BLaER1 (cell line): ENCODE measurements around the gene INSYN1.

ENCODE experiments used
- H3K27ac ChIP-seq: shearing (Covaris generic); formaldehyde crosslinking; 2 replicates; pipeline ENCODE4 v1.8.1; 2022
- H3K27me3 ChIP-seq: shearing (Covaris generic); formaldehyde crosslinking; 2 replicates; pipeline ENCODE4 v1.8.1; 2022
- H3K36me3 ChIP-seq: shearing (Covaris generic); formaldehyde crosslinking; 2 replicates; pipeline ENCODE4 v1.8.1; 2022
- H3K4me1 ChIP-seq: shearing (Covaris generic); formaldehyde crosslinking; 2 replicates; pipeline ENCODE4 v1.8.1; 2022
- H3K4me2 ChIP-seq: shearing (Covaris generic); formaldehyde crosslinking; 2 replicates; pipeline ENCODE4 v1.8.1; 2022
- H3K4me3 ChIP-seq: shearing (Covaris generic); formaldehyde crosslinking; 2 replicates; pipeline ENCODE4 v1.8.1; 2022
- H3K9ac ChIP-seq: shearing (Covaris generic); formaldehyde crosslinking; 2 replicates; pipeline ENCODE4 v1.8.1; 2022
- H3K9me3 ChIP-seq: shearing (Covaris generic); formaldehyde crosslinking; 2 replicates; pipeline ENCODE4 v1.8.1; 2022
- H4K20me1 ChIP-seq: shearing (Covaris generic); formaldehyde crosslinking; 2 replicates; pipeline ENCODE4 v1.8.1; 2022
- Cebpa-rat ChIP-seq: shearing (Covaris generic); IDR thresholded peaks from 2 replicates; pipeline ENCODE4 v1.8.1; 2022

The INSYN1 gene

GRCh38 chr15:73717802-73718201 lies 35.3 kb downstream of the INSYN1 start:
- Histone ChIP-seq H3K9me3 (no peaks in the 10 kb centered on the region), H4K20me1 (no peaks in the 10 kb centered on the region), H3K9ac (no peak overlapping the region), H3K4me1 (no peaks in the 10 kb centered on the region), H3K27ac (no peak overlapping the region), H3K36me3 (no peaks in the 10 kb centered on the region; the same call in 1 of the 2 replicates), H3K4me2 (no peak overlapping the region), H3K4me3 (no peak overlapping the region), H3K27me3 (no peaks in the 10 kb centered on the region)
- no peak for TF ChIP-seq Cebpa-rat

DNA sequence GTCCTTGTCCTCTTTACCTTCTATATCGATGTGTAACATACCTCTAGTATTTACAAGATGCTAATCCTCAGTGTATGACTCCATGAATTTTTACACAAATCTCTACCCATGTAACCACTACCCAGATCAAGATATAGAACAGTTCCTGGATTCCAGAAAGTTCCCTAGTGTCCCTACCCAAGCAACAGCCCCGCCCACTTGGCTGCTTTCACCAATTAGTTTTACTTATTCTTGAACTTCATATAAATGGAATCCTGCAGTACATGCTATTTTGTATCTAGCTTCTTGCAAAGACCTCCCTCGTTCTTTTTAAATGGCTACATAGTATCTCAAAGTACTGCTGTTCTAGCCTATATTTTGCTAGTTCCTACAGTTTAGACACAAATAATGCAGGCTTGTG lies 35.9 kb downstream of the INSYN1 start:
- TF ChIP-seq Cebpa-rat: no peak
- Histone ChIP-seq H3K4me2 (no peak overlapping the region), H3K9me3 (no peaks in the 10 kb centered on the region), H4K20me1 (no peaks in the 10 kb centered on the region), H3K9ac (no peak overlapping the region), H3K36me3 (no peaks in the 10 kb centered on the region; the same call in 1 of the 2 replicates), H3K4me3 (no peak overlapping the region), H3K27ac (no peak overlapping the region), H3K27me3 (no peaks in the 10 kb centered on the region), H3K4me1 (no peaks in the 10 kb centered on the region)

DNA sequence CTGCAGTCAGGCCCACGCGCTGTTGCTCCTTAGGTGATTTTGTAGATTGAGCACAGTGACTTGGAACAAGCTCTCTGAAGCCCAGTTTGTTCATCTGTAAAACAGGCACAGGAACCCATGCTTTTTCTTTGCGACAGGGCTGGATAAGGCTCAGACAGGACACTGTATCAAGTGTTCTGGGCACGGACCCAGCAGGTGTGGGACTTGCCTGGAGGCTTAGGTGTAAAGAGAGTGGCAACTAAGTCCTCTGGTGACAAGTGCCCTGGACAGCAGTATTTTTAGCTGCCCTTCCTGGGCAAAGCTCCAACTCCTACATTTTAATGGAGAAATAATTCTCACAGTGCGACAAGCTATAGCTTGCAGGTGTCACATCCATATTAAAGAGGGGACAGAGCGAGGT lies 36.7 kb downstream of the INSYN1 start:
- Histone ChIP-seq H3K4me2 (no peak overlapping the region), H3K9ac (no peak overlapping the region), H3K27me3 (no peaks in the 10 kb centered on the region), H3K36me3 (no peaks in the 10 kb centered on the region; the same call in 1 of the 2 replicates), H4K20me1 (no peaks in the 10 kb centered on the region), H3K27ac (no peak overlapping the region), H3K9me3 (no peaks in the 10 kb centered on the region), H3K4me3 (no peak overlapping the region), H3K4me1 (0 out of 2 replicates have a peak, but pooled peaks cover 3% of the 10 kb centered on the region)
- TF ChIP-seq Cebpa-rat: no peak

GRCh38 chr15:73715417-73715816 lies 37.7 kb downstream of the INSYN1 start:
- H3K4me2 ChIP-seq: no peak overlapping the region

DNA sequence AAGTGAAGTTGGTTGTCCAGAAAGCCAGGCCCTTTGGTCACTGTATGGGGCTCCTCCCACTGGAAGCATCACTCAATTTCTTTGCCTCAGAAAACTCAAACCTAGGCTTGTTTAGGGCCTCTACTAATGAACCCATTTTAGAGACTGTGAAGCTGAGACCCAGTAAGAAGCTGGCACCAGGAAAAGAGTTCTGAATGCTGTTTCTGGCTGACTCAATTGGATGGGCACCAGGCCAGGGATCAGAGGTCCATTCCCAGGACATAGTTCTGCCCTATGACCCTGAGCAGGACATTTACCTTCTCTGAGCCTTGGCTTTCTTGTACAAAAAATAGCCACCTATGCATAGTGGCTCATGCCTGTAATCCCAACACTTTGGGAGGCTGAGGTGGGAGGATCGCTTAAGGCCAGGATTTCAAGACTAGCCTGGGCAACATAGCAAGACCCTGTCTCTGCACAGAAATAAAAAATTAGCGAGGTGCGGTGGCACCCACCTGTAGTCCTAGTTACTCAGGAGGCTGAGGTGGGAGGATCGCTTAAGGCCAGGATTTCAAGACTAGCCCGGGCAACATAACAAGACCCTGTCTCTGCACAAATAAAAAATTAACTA lies 38.4 kb downstream of the INSYN1 start:
- Histone ChIP-seq H3K4me3 (no peak overlapping the region), H3K27ac (no peak overlapping the region), H3K9ac (no peak overlapping the region), H3K36me3 (peaks cover 1% of the 10 kb centered on the region; the same call in 1 of the 2 replicates), H3K27me3 (no peaks in the 10 kb centered on the region), H4K20me1 (no peaks in the 10 kb centered on the region), H3K9me3 (no peaks in the 10 kb centered on the region), H3K4me2 (no peak overlapping the region), H3K4me1 (0 out of 2 replicates have a peak, but pooled peaks cover 8% of the 10 kb centered on the region)
- TF ChIP-seq Cebpa-rat: no peak

More at GRCh38 chr15:73715417-73715816, 37.7 kb downstream of the INSYN1 start:
- no peak for TF ChIP-seq Cebpa-rat
- H3K27ac ChIP-seq: no peak overlapping the region
- no peaks in the 10 kb centered on the region for H3K27me3 ChIP-seq
- H3K9me3 ChIP-seq: no peaks in the 10 kb centered on the region
- no peaks in the 10 kb centered on the region for H4K20me1 ChIP-seq
- H3K4me1 ChIP-seq: 0 out of 2 replicates have a peak, but pooled peaks cover 8% of the 10 kb centered on the region
- no peak overlapping the region for H3K9ac ChIP-seq
- H3K4me3 ChIP-seq: no peak overlapping the region
- H3K36me3 ChIP-seq: no peaks in the 10 kb centered on the region; the same call in 1 of the 2 replicates

DNA sequence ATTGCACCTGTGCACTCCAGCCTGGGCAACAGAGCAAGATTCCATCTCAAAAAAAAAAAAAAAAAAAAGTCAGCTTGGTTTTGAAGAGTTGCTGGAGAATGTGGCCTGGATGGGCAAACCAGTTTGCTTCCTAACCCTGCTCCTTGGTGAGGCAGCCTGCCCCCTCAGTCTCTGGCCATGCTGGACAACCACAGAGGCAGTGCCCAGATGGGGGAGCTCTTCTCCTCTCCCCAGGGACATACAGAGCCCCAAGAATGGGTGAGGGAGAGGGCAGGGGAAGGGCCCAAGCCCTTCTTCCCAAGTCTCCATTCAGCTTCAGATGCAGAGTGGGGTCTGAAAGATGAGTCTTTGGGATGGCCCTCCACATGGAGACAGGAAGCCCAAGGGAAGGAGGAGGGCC lies 41.0 kb downstream of the INSYN1 start:
- Histone ChIP-seq H3K4me3 (no peak overlapping the region), H3K4me2 (no peak overlapping the region), H3K9ac (no peak overlapping the region), H3K27me3 (no peaks in the 10 kb centered on the region), H3K27ac (no peak overlapping the region), H3K9me3 (no peaks in the 10 kb centered on the region), H3K36me3 (peaks cover 17% of the 10 kb centered on the region; the same call in 1 of the 2 replicates), H4K20me1 (no peaks in the 10 kb centered on the region), H3K4me1 (0 out of 2 replicates have a peak, but pooled peaks cover 8% of the 10 kb centered on the region)
- TF ChIP-seq Cebpa-rat: no peak

GRCh38 chr15:73711526-73711925 lies 41.6 kb downstream of the INSYN1 start:
- no peaks in the 10 kb centered on the region for H3K9me3 ChIP-seq
- H3K4me3 ChIP-seq: no peak overlapping the region
- H3K36me3 ChIP-seq: peaks cover 21% of the 10 kb centered on the region; the same call in 1 of the 2 replicates
- TF ChIP-seq Cebpa-rat: no peak
- 0 out of 2 replicates have a peak, but pooled peaks cover 8% of the 10 kb centered on the region for H3K4me1 ChIP-seq
- no peaks in the 10 kb centered on the region for H4K20me1 ChIP-seq
- H3K9ac ChIP-seq: no peak overlapping the region
- H3K4me2 ChIP-seq: no peak overlapping the region
- no peak overlapping the region for H3K27ac ChIP-seq
- H3K27me3 ChIP-seq: no peaks in the 10 kb centered on the region

GRCh38 chr15:73710321-73710720 lies 42.8 kb downstream of the INSYN1 start:
- Histone ChIP-seq H3K4me3 (no peak overlapping the region), H4K20me1 (no peaks in the 10 kb centered on the region), H3K36me3 (peaks cover 21% of the 10 kb centered on the region; the same call in 1 of the 2 replicates), H3K27me3 (no peaks in the 10 kb centered on the region), H3K4me1 (0 out of 2 replicates have a peak, but pooled peaks cover 8% of the 10 kb centered on the region), H3K9me3 (no peaks in the 10 kb centered on the region), H3K27ac (no peak overlapping the region), H3K4me2 (no peak overlapping the region), H3K9ac (no peak overlapping the region)
- TF ChIP-seq Cebpa-rat: no peak

GRCh38 chr15:73709686-73710085 lies 43.5 kb downstream of the INSYN1 start:
- Histone ChIP-seq H3K36me3 (peaks cover 21% of the 10 kb centered on the region; the same call in 1 of the 2 replicates), H4K20me1 (no peaks in the 10 kb centered on the region), H3K27ac (no peak overlapping the region), H3K9ac (no peak overlapping the region), H3K9me3 (no peaks in the 10 kb centered on the region), H3K27me3 (no peaks in the 10 kb centered on the region), H3K4me1 (peaks cover 8% of the 10 kb centered on the region; the same call in 1 of the 2 replicates), H3K4me3 (no peak overlapping the region), H3K4me2 (no peak overlapping the region)
- no peak for TF ChIP-seq Cebpa-rat

DNA sequence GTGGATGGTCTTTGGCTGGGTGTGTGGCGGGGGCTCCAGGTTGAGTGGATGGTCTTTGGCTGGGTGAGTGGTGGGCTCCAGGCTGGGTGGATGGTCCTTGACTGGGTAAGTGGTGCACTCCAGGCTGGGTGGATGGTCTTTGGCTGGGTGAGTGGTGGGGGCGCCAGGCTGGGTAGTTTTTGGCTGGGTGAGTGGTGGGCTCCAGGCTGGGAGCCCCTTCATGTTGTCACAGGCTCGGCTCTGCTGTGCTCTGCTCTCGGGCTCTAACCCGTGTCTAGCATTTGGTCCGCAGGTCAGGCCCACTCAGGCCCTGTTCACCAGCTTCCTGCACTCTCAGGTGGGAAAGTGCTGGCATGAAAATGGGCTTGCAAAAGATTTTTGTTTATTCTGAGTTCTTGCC lies 43.9 kb downstream of the INSYN1 start:
- Histone ChIP-seq H3K9me3 (no peaks in the 10 kb centered on the region), H3K9ac (no peak overlapping the region), H3K27ac (no peak overlapping the region), H3K4me2 (no peak overlapping the region), H3K36me3 (peaks cover 21% of the 10 kb centered on the region; the same call in 1 of the 2 replicates), H3K27me3 (no peaks in the 10 kb centered on the region), H3K4me1 (peaks cover 8% of the 10 kb centered on the region; the same call in 1 of the 2 replicates), H4K20me1 (no peaks in the 10 kb centered on the region), H3K4me3 (no peak overlapping the region)
- TF ChIP-seq Cebpa-rat: no peak
